GM19035 (cell line): ENCODE measurements around the gene THYN1.

Source experiments
- ATAC-seq: cut with Tn5 transposase; IDR thresholded peaks from one replicate; pipeline ENCODE4 v1.9.1; 2021; ENCODE audit not compliant: unreplicated experiment

Gene THYN1

DNA sequence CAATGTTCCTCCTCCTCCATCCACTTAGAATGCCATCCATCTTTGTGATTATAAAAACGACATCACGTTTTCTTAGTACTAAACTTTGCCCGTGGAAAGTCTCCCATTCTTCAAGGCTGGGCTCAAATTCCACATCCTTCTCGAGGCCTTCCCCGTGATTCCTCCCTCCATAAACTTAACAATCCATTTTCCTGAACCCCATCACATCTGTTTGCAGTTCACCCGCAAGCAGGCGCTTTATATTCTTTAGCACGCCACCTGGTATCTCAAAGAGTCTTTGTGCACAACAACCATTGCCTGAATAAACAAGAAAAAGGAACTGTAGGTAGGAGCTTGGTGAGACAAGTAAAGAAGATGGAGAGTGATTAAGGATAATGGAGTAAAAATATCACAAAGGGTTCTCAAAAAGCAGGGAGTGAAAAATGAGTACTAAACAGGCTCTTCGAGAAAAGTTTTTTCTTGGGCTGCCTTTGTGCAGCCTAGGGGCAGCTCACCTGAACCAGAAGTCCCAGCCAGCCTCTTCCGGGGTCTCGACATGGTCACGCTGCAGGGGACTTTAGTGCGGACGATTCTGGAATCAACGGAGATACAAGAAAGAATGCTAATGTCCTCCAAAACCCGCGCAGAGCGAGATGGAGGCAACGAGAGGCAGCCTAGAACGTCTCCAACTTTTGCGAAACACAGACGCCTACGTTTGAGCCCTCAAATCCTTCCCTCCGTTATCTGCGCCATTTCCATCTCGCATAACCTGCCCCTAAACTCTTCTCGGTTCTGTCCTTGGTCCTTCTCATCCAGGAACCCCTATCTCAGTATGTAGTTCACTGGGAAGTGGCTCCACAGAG lies 585 bp downstream of the THYN1 start:
- ATAC-seq: peak; percentile 28

DNA sequence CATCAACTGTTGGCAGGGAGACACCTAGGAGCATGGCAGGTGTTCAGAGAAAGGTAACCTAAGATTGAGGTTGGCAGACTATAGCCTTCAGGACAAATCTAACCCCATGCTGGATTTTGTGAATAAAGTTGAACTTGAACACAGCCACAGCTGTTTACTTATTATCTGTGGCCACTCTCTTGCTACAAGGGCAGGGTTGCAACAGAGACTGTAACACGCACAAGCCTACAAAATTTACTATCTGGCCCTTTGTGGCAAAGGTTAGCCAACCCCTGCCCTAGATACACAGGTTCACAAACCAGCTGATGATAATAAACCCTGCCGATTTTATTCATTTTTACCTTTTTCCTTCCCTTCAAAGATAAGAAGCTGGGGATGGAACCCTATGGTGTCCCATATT lies 2.5 kb downstream of the THYN1 start:
- ATAC-seq: no peak

GRCh38 chr11:134250246-134250645 lies 2.9 kb downstream of the THYN1 start:
- ATAC-seq: no peak

DNA sequence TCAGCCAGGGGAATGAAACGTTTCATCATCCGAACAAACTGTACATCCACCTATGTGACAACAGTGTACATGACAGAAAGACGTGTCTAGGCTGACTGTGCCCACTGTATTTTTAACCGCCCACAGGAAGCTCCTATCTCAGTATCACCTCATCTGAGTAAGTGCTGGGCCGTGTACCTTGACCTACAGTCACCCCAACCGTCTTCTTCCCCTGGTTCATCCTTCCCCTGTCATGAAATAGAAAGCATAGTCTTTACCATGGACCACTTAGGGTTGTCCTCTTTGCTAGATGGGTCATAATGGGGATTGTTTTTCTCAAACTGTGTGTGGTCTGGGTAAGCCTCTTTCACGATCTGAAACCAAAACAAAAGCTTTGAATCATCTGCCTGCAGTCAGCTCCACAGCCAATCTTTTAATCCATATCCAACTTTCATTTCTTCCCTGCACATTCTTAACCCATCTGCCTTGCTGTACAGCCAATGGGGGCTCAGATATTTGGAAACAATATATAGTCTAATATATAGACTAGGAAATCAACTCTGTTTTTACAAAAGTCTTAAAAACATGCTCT lies 4.2 kb downstream of the THYN1 start:
- no peak for ATAC-seq

GRCh38 chr11:134246678-134247077 lies 6.5 kb downstream of the THYN1 start:
- ATAC-seq: no peak

DNA sequence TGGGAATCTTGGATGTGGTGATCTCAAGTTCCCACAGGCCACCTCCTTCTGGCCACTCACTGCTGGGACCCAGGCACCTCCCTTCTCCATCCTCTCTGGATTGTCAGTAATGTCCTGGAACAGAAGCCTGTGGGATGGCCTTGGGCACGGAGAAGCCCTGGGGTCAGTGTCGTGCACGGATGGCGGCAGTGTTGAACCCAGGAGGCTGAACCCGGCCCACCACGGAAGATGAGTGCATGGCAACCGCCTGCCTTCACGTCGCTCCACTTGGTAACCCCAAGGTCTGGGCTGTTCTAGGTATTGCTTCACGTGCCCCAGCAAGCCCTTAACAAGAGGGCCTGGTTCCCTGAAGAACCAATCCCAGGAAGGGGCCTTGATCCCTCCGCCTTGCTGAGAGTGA lies 7.1 kb downstream of the THYN1 start:
- no peak for ATAC-seq

DNA sequence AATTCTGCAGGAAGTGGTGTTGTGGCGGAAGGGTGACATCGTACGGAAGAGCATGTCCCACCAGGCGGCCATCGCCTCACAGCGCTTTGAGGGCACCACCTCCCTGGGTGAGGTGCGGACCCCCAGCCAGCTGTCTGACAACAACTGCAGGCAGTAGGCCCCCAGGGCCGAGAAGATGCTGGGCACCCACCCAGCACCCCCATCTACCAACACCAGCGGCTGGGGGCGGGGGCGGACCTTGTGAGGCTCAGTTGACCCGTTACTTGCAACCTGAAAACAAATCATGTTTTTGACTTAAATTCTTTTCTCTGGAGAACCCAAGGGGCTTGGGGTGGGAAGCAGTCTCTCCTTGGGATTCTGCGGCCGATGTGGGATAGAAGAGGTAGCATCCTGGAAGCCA lies 7.7 kb downstream of the THYN1 start:
- no peak for ATAC-seq

DNA sequence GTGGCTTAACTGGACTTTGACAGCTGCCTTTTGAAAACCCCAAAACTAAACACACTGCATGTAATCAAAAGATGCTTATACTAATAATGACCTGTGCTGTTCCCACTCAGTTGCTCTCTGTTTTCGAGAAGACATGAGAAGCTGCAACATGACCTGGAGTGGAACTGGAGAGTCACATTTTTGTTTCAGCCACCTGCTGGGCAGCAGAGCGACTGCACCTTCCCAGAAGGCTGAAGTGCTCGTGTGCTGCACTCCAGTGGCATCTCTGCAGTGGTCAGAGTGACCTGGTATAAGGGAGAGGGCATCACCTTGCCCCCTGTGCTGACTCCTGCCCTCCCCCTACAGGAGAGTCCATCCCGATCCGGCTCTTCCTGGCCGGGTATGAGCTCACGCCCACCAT lies 8.6 kb downstream of the THYN1 start:
- peak; percentile 76 for ATAC-seq

- ATAC-seq: no peak
Measured at GRCh38 chr11:134243913-134244312, 9.2 kb downstream of the THYN1 start.

DNA sequence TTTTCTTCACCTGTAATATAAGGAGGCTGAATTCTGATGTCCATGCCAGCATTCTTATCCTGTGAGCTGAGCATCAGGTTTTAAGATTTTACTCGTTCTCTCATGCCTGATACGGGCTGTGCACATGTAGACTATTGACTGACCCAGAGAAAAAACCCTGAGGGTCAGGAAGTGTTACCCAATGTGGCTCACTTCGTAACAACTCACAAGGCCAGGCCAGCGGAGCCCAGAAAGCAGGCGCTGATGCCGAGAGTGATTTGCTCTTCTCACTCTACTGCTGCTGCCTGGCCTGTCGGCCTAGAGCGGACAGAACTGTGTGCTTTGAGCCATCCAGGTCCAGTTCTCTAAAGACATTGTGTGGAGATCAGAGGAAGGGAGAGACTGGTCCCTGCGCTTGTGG lies 10.8 kb downstream of the THYN1 start:
- ATAC-seq: no peak

- ATAC-seq: no peak
Measured at GRCh38 chr11:134240592-134240991, 12.6 kb downstream of the THYN1 start.

DNA sequence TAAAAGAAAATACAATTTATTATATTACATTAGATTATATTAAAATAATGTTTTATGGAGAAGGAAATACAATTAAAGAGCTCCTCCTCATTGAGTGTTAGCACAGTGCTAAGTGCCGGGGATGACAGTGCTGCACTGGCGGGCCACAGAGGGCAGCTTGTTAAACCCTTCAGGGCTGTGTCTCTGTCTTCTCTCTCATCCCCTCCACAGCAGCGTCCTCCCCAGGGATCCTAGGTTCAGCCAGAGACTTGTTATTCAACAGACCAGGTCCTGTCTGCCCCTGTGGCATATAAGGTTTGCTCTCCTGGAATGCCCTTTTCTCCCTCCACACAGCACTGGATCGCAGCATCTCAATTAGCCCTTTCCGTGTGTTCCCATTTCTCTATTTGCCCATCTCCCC lies 14.2 kb downstream of the THYN1 start:
- no peak for ATAC-seq

- no peak for ATAC-seq
Measured at GRCh38 chr11:134237557-134237922, 15.6 kb downstream of the THYN1 start.

GRCh38 chr11:134236834-134237556 lies 16.2 kb downstream of the THYN1 start:
- ATAC-seq: no peak

- ATAC-seq: no peak
Measured at GRCh38 chr11:134235399-134235798, 17.8 kb downstream of the THYN1 start.

DNA sequence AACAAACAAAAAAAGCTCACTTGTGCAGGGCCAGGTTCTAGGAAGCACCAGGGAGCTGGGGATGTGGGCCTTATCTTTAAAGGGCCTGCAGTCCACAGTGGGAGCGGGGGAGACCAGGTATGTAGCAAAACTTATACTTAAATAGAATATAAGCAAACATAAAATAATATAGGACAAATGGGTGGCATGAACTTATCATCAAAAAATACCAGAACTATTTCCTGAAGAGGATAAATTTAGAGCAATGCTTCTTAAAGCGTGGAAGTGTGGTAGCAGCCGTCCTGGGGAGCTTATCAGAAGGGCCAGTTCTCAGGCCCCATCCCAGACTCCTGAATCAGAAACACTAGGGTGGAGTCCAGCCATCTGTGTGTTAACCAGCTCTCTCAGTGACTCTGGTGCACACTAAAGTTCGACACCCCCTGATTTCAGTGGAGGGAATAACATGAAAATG lies 19.4 kb downstream of the THYN1 start:
- no peak for ATAC-seq

DNA sequence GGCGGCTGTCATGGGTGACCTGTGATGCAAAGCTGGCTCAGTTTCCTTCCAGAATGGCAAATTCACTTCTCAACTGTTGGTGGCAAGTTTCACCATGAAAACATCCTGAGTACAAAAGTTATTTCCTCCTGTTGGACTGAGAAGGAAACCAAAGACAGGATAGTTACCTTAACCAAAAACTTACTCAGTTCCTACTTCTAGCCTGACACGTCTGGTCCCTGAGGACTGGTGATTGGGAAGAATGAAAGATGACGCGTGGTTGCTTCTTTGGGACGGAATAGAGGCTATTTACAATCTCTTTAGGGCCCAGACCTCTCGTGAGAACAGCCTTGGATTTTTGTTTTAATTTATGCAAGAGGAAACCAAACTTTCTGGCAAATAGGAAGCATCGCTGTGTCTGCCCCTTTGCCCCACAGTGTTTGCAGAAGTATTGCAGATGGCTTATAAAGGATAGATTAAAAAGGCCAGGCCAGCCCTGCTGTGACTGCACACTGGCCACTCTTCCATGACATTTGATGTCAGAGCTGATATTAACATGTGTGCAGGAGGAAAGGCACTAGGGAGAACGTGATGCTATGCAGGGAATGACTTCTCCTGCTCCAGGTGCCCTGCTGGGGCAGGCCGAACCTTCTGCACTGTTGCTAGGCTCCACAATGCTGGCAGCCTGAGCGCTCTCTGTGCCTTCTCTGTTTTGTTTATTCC lies 21.0 kb downstream of the THYN1 start:
- no peak for ATAC-seq

GRCh38 chr11:134230339-134230738 lies 22.8 kb downstream of the THYN1 start:
- ATAC-seq: no peak

DNA sequence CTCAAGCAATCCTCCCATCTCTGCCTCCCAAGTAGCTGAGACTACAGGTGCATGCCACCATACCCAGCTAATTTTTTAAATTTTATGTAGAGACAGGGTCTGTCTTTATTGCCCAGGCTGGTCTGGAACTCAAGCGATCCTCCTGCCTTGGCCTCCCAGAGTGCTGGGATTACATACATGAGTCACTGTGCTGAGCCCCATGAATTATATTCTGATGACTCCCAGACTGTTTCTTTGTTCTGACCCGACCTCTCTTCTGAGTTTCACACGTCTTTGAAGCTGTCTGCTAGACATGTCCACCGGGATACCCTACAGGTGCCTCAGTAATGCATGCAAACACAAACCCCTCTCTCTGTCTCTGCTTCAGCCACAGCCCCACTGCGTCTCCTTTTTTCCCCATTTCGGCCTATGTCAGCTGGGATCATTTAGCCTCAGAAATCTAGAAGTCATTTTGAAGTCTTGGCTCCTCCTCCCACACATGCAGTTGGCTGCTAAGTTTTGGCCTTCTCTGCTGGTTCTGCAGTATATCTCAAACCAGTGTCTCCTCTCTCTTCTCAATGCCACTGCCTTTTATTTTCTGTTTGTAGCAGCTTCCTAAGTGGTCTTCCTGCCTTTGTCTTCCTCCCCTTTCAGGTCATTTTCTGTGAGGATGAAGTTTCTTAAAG lies 23.9 kb downstream of the THYN1 start:
- no peak for ATAC-seq

GRCh38 chr11:134228625-134229024 lies 24.5 kb downstream of the THYN1 start:
- peak; percentile 47 for ATAC-seq

DNA sequence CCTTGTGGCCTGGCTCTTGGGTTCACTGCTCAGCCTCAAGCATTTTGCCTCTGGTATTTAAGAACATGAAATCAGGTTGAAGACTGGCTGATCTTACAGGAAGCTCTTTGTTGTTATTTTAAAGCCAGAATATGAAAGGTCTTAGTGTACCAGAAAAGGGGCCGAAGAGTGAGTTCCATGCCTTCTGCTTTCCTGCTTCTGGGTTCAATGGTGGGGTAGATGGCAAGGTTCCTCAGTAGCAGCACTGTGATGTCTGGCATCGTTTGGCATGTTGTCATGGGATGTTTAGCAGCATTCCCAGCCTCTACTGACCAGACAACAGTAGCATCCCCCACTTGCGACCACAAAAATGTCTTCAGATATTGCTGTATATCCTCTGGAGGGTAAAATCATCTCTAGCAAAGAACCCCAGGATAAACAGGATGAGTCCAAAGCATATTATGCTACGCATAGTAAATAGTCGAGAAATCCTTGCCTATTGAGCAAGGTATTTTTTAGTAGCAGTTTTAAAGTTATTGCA lies 26.3 kb downstream of the THYN1 start:
- no peak for ATAC-seq
